ENCODE results near the gene GALNT10. TPM values are rescaled to one million over a fixed set of nuclear protein-coding genes. Genes with fewer than 3 reads are reported as not detected.

The GALNT10 gene
- total and polyA plus RNA-seq, 2 of the 8 experiments (the other 6 are each of a cell fraction or from before 2014, with no cell fraction given) = 4.6 to 15.5 TPM

- Histone ChIP-seq H4K5ac (ENCODE audit: insufficient read length, low read depth, low read length) (no peak overlapping the region), H3K14ac (ENCODE audit: insufficient read length) (no peak overlapping the region), H3K36me3 (ENCODE audit: control insufficient read depth in 2 of 4, insufficient read depth in 4 of 4, low read length in 3 of 4) (no peaks in the 10 kb centered on the region), H2BK5ac (ENCODE audit: low read depth, low read length) (no peak overlapping the region), H2AFZ (ENCODE audit: low read length) (no peak overlapping the region), H2BK120ac (replicated peaks; ENCODE audit: low read depth, low read length) (no peak overlapping the region), H2BK20ac (ENCODE audit: low read length) (no peak overlapping the region), H3K27me3 (replicated peaks in 1 of 4; ENCODE audit: control insufficient read depth in 3 of 4, extremely low read depth in 1 of 4, insufficient read depth in 3 of 4, low read length in 3 of 4) (no peaks in the 10 kb centered on the region), H4K20me1 (replicated peaks in 1 of 2; ENCODE audit: control insufficient read depth in 1 of 2, insufficient read depth in 2 of 2, low read length in 2 of 2) (no peaks in the 10 kb centered on the region), H3K18ac (ENCODE audit: extremely low read depth, low read length) (no peak overlapping the region), H3K9ac (replicated peaks in 1 of 4; ENCODE audit: extremely low read depth in 1 of 4, low read depth in 3 of 4, low read length in 3 of 4) (no peak overlapping the region), H2BK12ac (ENCODE audit: low read depth, low read length) (no peak overlapping the region), H3K79me2 (ENCODE audit: control insufficient read depth in 1 of 2, insufficient read depth in 2 of 2, low read length in 2 of 2) (no peaks in the 10 kb centered on the region), H3K4ac (replicated peaks; ENCODE audit: insufficient read length, low read depth, low read length) (no peak overlapping the region), H3K4me3 (ENCODE audit: extremely low read depth in 1 of 4, insufficient read depth in 2 of 4, low read depth in 3 of 4, low read length in 4 of 4) (no peak overlapping the region), H2BK15ac (ENCODE audit: low read length) (no peak overlapping the region), H3K23me2 (ENCODE audit: low read depth, low read length) (no peaks in the 10 kb centered on the region), H3K27ac (ENCODE audit: low read depth, low read length) (no peak overlapping the region), H3K56ac (replicated peaks; ENCODE audit: insufficient read length, low read depth, low read length) (no peak overlapping the region), H3K4me1 (replicated peaks in 1 of 4; ENCODE audit: control insufficient read depth in 3 of 4, insufficient read depth in 4 of 4, low read length in 3 of 4) (peaks cover 0 to 5% (median 0%) of the 10 kb centered on the region in 4 experiments; a peak in 3 of 7 replicates), H3K9me3 (ENCODE audit: insufficient read depth in 2 of 2, low read depth in 1 of 2, low read length in 1 of 2) (no peaks in the 10 kb centered on the region), H3K79me1 (ENCODE audit: low read depth, low read length) (no peaks in the 10 kb centered on the region), H4K8ac (ENCODE audit: extremely low read depth, insufficient read depth, low read length) (no peak overlapping the region; the same call in 1 of the 2 replicates), H3K23ac (ENCODE audit: insufficient read length) (no peak overlapping the region), H3K4me2 (ENCODE audit: insufficient read depth in 1 of 2, low read depth in 2 of 2, low read length in 2 of 2) (no peak overlapping the region), H2AK5ac (ENCODE audit: low read depth, low read length) (no peak overlapping the region), H4K91ac (replicated peaks; ENCODE audit: insufficient read length, low read length) (no peak overlapping the region)
- ChIA-PET CTCF (ENCODE audit: partially characterized antibody) (interaction anchor here (0.8 to 1.6 kb wide), 4 partner anchors 25 to 405 kb away, joined by 3 to 6 read pairs (median 4); no protein-coding TSS in a partner anchor), POLR2A (ENCODE audit: partially characterized antibody) (interaction anchor here (1.0 to 1.4 kb wide), 2 partner anchors 8 to 11 kb away, joined by 3 to 5 read pairs; no protein-coding TSS in a partner anchor)
- no peak for TF ChIP-seq HDAC6 (IDR thresholded peaks at IDR 0.05; ENCODE audit: low read depth, low read length)
- TF ChIP-seq EP300 (IDR thresholded peaks at IDR 0.05; ENCODE audit: borderline replicate concordance in 1 of 2, low read depth in 2 of 2, low read length in 2 of 2) = no peak
- TF ChIP-seq MAX (IDR thresholded peaks at IDR 0.05) = no peak
- TF ChIP-seq BCL11A (IDR thresholded peaks at IDR 0.05; ENCODE audit: low read depth in 2 of 2, low read length in 2 of 2) = no peak
- FAIRE-seq (no peak), DNase-seq (ENCODE audit: low read depth in 1 of 2, low spot score in 2 of 2) (no peak)
- 93% methylated on average over 12 of the region's 12 CpGs; no CpG with 5 or more reads in 1 of the 2 experiments for WGBS, 2 experiments (ENCODE audit: extremely low coverage in 1 of 2, insufficient coverage in 1 of 2, insufficient read length in 1 of 2, insufficient replicate concordance in 2 of 2, low coverage in 1 of 2, low lambda C conversion rate in 2 of 2, missing lambda C conversion rate in 1 of 2)
Observed at GRCh38 chr5:154380263-154380662, 189.7 kb downstream of the GALNT10 start.
